Glomerular visceral epithelial cell (primary cell): ENCODE data around the gene FFAR3.

Source experiments
- DNase-seq: peaks from one replicate; pipeline ENCODE4 v3.0.0-alpha.2; 2016; ENCODE audit errors: extremely low spot score

FFAR3 gene

GRCh38 chr19:35331551-35332214 lies 26.6 kb upstream of the FFAR3 start:
- DNase-seq = no peak

- no peak for DNase-seq
These were observed 25.4 kb upstream of the FFAR3 start for GRCh38 chr19:35332817-35333216.

- DNase-seq = no peak
These were observed 24.0 kb upstream of the FFAR3 start for GRCh38 chr19:35334144-35334753.

GRCh38 chr19:35336166-35336955 lies 21.9 kb upstream of the FFAR3 start:
- DNase-seq = no peak

GRCh38 chr19:35337097-35337983 lies 20.9 kb upstream of the FFAR3 start:
- DNase-seq = no peak

- no peak for DNase-seq
These were observed 20.3 kb upstream of the FFAR3 start for GRCh38 chr19:35337984-35338296.

- DNase-seq = no peak
These were observed 17.8 kb upstream of the FFAR3 start for GRCh38 chr19:35340431-35340830.

- DNase-seq = no peak
These were observed 17.3 kb upstream of the FFAR3 start for GRCh38 chr19:35341006-35341405.

- DNase-seq = no peak
These were observed 16.6 kb upstream of the FFAR3 start for GRCh38 chr19:35341565-35342225.

- DNase-seq = no peak
These were observed 15.8 kb upstream of the FFAR3 start for GRCh38 chr19:35342430-35342829.

GRCh38 chr19:35344511-35345031 lies 13.7 kb upstream of the FFAR3 start:
- no peak for DNase-seq

GRCh38 chr19:35345671-35346111 lies 12.6 kb upstream of the FFAR3 start:
- DNase-seq = no peak

- DNase-seq = no peak
These were observed 11.8 kb upstream of the FFAR3 start for GRCh38 chr19:35346193-35347052.

- DNase-seq = no peak
These were observed 10.9 kb upstream of the FFAR3 start, which contains the start of gene FFAR1 for GRCh38 chr19:35347171-35347929. FFAR1 (plus strand) TSS chr19:35347902; CDS start chr19:35351552, 3,650 bp downstream.

- DNase-seq = no peak
These were observed 10.3 kb upstream of the FFAR3 start for GRCh38 chr19:35347930-35348298.

- DNase-seq = no peak
These were observed 9.2 kb upstream of the FFAR3 start for GRCh38 chr19:35348911-35349611.

- no peak for DNase-seq
These were observed 8.4 kb upstream of the FFAR3 start for GRCh38 chr19:35349614-35350521.

GRCh38 chr19:35350591-35350990 lies 7.7 kb upstream of the FFAR3 start:
- DNase-seq = no peak
